GM12891 (cell line): Measurements from ENCODE around the gene DMRT3.

Experiments
- DNase-seq: peaks from one replicate; pipeline ENCODE4 v3.0.0; 2011; ENCODE audit warnings: low spot score; ENCODE audit not compliant: insufficient read length
- FAIRE-seq: peaks from 2 replicates; lab custom pipeline; 2011; peaks lifted over from hg19 to GRCh38; lab: Jason Lieb, UNC
- PAX5 ChIP-seq: IDR thresholded peaks from 2 replicates; pipeline ENCODE4 v1.6.1; 2011; ENCODE audit warnings: low read length, moderate library complexity, mild to moderate bottlenecking; ENCODE audit not compliant: insufficient read depth, severe bottlenecking
- POLR2A ChIP-seq: IDR thresholded peaks from 2 replicates; pipeline ENCODE4 v1.6.1; 2011; ENCODE audit warnings: low read depth, low read length, control low read depth
- POLR2AphosphoS5 ChIP-seq: IDR thresholded peaks from 2 replicates; pipeline ENCODE4 v1.6.1; 2011; ENCODE audit warnings: low read depth, low read length, control low read depth
- POU2F2 ChIP-seq: IDR thresholded peaks from 2 replicates; pipeline ENCODE4 v1.6.1; 2011; ENCODE audit warnings: low read depth, mild to moderate bottlenecking, control low read depth, low read length, moderate library complexity
- SPI1 ChIP-seq: IDR thresholded peaks from 2 replicates; pipeline ENCODE4 v1.6.1; 2011; ENCODE audit warnings: low read depth, low read length, control low read depth
- TAF1 ChIP-seq: IDR thresholded peaks from 2 replicates; pipeline ENCODE4 v1.6.1; 2011; ENCODE audit warnings: low read depth, low read length, control low read depth

Gene DMRT3

GRCh38 chr9:969310-970150 lies 6.9 kb upstream of the DMRT3 start:
- FAIRE-seq (no peak), DNase-seq (no peak)
- TF ChIP-seq POU2F2 (no peak), PAX5 (no peak), SPI1 (no peak), TAF1 (no peak), POLR2AphosphoS5 (no peak), POLR2A (no peak)

DNA sequence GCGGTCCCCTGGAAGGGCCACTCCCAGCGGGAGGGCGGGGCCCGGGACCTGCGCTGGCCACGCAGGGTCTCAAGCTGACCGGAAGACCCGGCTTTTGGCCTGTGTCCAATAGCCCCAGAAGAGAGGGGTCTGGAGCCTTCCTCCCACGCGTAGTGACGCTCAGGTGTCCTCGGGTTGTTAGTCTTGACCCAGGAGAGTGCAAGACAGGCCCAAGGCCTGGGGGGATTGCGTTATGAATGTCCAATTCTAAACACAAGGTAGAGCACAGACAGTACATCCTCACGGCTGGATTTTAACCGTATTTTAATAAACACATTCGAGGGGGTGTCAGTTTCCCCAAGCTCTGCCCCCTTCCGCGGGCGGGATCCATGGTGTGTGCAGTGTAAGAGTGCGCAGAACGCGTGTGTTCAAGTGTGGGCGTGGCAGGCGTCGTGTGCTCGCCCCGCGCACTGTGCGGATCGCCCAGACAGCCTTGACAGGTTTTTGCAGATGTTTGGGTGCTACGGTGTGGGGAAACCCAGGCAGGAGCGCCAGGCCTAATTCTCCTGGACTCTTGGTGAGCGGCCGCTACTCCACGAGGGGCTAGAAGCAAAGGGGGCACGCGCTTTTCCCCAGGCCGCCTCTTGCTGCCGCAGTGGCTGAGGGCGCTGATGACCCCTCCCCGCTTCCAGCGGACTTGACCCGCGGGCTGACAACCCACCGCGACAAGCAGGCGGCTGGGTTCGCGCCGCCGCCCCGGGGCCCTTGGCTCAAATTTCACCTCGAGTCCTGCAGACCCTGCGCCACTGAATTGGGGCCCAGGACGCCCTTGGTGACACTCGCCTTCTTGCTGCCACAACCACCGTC lies 6.1 kb upstream of the DMRT3 start:
- FAIRE-seq = no peak
- DNase-seq = no peak
- no peak for TF ChIP-seq PAX5
- no peak for TF ChIP-seq POLR2A
- no peak for TF ChIP-seq POU2F2
- no peak for TF ChIP-seq TAF1
- TF ChIP-seq POLR2AphosphoS5 = no peak
- no peak for TF ChIP-seq SPI1

- DNase-seq (no peak), FAIRE-seq (no peak)
- TF ChIP-seq POLR2AphosphoS5 = no peak
- TF ChIP-seq PAX5 = no peak
- TF ChIP-seq TAF1 = no peak
- TF ChIP-seq SPI1 = no peak
- TF ChIP-seq POU2F2 = no peak
- no peak for TF ChIP-seq POLR2A
These were observed 4.5 kb upstream of the DMRT3 start for GRCh38 chr9:971901-972500.

DNA sequence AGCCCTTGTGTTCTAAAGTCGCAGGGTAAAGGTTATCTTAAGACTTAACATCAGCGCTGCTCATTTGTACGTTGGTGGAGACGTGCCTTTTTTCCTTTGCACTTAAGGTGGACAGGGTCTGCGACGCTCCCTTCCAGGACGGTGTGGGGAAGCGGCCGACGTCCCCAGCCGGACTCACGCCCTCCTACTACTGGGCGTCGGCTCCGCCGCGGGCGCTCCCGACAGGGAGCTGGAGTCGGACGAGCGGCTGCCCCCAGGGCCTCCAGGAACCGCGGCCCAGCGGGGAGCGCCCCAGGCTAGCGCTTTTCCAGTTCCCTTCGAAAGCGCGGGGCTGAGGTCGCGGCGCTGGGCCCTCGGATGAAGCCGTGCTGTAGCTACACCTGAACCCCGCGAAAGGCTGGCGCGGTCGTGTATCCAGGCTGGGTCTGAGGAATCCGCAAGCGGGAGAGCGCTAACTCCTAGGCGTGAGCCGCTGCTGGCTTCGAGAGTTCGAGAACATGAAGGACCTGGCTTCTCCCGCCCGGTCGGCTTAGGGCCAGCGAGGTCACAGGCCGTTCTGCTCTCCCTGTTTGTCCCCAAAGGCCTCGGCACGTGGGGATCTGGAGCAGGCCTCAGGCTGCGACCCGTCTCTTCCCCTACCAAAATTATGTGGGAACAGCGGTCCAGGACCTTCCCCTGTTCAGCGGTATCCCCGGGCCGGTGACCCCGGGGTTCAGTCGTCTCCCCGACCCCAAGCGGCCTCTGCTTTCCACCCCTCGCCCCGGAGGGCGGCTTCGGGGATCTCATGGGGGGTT lies 3.8 kb upstream of the DMRT3 start:
- no peak for FAIRE-seq
- TF ChIP-seq PAX5 = no peak
- no peak for DNase-seq

- FAIRE-seq = no peak
- no peak for TF ChIP-seq PAX5
- no peak for TF ChIP-seq TAF1
- no peak for TF ChIP-seq POLR2A
- TF ChIP-seq POU2F2 = no peak
- TF ChIP-seq SPI1 = no peak
- TF ChIP-seq POLR2AphosphoS5 = no peak
- no peak for DNase-seq
These were observed 3.1 kb upstream of the DMRT3 start for GRCh38 chr9:973295-973834.

GRCh38 chr9:974031-974995 lies 2.1 kb upstream of the DMRT3 start:
- FAIRE-seq (no peak), DNase-seq (no peak)
- TF ChIP-seq POU2F2 = no peak
- TF ChIP-seq SPI1 = no peak
- TF ChIP-seq POLR2AphosphoS5 = no peak
- no peak for TF ChIP-seq PAX5
- no peak for TF ChIP-seq POLR2A

DNA sequence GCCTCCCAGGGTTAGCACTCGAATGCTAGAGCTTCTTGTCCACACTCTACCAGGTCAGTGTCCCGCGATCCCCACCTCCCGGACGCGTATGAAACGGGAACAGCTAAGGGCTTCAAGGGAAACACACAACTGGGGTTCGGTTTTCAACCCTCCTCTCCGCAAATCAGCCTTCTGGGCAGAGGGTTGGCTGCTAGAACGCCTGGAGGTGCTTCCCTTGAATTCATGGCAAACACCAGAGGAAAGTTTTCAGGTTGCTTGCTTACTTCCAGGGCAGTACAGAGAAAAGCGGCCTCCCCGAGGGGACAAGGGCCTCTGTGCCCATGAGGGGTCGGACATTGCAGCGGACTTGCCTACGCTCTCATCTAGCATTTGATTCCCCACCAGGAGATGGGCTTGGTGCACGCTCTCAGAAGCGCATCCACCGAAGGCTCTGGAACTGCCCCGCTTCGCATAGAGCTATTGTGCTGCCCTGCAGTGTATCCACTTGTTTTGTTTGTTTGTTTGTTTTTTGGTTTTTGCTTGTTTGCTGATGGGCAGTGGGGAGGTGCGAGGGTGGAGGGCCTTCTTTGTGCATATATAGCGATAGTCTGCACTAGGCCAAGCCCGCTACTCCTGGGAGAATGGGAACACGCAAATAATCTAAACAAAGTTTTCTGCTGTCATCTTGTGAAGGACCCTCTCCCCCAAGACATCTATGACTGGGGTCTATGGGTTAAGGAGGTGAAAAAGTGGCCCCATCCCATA lies 1.3 kb upstream of the DMRT3 start:
- DNase-seq (no peak), FAIRE-seq (no peak)
- no peak for TF ChIP-seq POLR2A
- no peak for TF ChIP-seq SPI1
- TF ChIP-seq POLR2AphosphoS5 = no peak
- no peak for TF ChIP-seq TAF1
- no peak for TF ChIP-seq POU2F2
- TF ChIP-seq PAX5 = no peak

- no peak for DNase-seq
- FAIRE-seq = no peak
- TF ChIP-seq POLR2AphosphoS5 (no peak), POU2F2 (no peak), TAF1 (no peak), PAX5 (no peak), SPI1 (no peak), POLR2A (no peak)
These were observed 656 bp upstream of the DMRT3 start for GRCh38 chr9:975740-976257.
